Measurements from ENCODE around the gene PLD4.

- TF ChIP-seq RFX5 (IDR thresholded peaks at IDR 0.05; ENCODE audit: borderline replicate concordance, low read depth, low read length) (no peak), USF2 (IDR thresholded peaks at IDR 0.05; ENCODE audit: low read length) (no peak), EP300 (IDR thresholded peaks at IDR 0.05; ENCODE audit: borderline replicate concordance in 1 of 2, low read depth in 2 of 2, low read length in 2 of 2) (no peak), POLR2AphosphoS5 (IDR thresholded peaks at IDR 0.05; ENCODE audit: low read depth, low read length) (no peak)
Observed at GRCh38 chr14:104955396-104955770, 30.7 kb downstream of the PLD4 start.

Data from H1 (cell line).